ENCODE data around the gene FANCI.
"Not testable (repeated sequence)": the region's sequence is repeated elsewhere in the genome, so short reads cannot be mapped to it uniquely, and the experiment has no call there.

FANCI gene

DNA sequence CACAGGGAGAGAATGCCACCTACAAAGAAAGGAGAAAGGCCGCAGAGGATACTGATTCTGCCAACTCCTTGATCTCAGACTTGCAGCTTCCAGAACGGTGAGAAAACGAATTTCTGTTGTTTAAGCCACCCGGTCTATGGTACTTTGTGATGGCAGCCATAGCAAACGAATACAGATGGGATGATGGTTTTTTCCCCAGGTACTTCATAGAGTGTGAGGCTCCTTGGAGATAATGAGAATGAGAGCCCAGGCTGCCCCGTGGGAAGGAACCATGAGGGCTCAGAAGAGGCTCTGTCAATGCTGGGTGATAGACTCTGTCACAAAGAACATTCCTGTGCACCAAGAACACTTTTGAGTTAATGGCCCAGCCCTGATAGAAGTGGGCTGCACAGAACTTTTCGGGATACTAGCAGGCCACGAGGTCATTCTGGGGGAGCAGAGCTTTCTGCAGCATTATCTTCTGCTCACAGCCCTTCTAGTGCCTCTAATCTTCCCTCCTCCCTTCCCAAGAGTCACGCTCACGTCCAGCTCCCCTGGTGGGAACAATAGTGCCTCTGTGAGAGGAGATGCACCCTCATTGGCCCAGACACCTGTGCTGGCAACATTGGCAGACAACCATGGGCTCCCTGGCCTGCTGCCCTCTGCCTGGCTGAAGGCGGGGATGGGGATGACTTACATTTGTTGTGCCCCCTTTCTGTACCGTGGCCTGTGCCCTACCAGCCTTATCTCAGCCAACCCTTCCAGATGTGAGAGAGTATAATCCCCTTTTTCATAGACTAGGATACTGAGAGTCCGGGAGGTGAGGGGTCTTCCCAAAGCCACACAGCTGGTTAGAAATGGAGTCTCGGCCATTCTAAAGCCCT, 17.2 kb upstream of the FANCI start:
- DNase-seq = no peak

DNA sequence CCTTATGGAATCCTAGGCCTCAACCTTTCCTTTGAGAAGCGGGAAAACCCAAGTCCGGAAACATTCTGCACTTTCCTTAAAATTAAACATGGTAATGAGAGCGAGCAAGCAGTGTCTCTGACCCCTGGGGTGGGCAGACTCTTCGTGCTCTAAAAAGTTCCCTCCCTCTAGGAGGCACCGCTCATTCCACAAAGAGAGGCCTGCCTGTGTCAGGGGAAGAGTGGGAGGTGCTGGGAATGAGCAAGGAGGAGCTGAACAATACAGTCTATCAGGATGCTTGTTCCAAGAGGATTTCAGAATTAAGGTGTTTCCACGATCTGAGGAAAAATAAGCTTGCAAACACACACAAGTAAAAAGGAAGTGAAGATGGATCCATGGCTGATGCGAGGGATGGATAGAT, 16.4 kb upstream of the FANCI start:
- no peak for DNase-seq

DNA sequence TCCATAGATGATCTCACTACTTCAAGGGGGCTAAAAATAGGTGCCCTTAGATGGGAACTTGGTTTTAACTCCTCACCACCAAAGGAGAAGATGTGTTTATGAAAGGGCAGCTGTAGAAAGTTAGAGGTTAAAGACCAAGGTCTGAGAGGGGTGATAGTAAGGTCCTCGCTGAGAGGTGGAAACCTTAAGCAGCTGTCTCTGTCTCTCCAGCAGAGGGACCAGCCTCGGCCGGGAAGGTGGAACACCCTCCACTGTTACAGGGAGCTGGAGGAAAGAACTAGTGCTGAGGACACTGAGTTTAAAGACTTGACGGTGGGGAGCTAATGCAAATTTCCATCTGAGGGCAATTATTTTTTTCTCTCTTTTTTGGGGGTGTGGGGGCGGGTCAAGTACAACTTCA, 13.5 kb upstream of the FANCI start:
- DNase-seq = no peak

DNA sequence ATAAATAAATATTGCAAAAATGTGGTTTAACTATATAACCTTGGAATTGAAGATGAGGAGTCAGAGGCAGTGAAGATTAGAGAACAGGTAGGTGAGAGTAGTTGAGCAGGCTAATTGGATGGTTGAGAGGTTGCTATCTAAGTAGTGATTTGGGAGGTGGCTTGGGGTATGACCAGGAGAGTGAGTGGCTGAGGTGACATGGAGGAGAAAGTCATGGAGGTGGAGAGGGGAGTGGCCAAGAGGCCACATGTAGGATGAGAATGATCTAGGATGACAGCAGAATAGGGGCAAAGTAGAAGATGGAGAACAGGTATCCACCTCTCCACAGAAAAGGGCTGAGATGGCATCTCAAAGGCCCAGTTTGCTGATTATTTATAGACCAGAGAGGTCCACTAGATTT, 11.9 kb upstream of the FANCI start:
- no peak for DNase-seq

DNA sequence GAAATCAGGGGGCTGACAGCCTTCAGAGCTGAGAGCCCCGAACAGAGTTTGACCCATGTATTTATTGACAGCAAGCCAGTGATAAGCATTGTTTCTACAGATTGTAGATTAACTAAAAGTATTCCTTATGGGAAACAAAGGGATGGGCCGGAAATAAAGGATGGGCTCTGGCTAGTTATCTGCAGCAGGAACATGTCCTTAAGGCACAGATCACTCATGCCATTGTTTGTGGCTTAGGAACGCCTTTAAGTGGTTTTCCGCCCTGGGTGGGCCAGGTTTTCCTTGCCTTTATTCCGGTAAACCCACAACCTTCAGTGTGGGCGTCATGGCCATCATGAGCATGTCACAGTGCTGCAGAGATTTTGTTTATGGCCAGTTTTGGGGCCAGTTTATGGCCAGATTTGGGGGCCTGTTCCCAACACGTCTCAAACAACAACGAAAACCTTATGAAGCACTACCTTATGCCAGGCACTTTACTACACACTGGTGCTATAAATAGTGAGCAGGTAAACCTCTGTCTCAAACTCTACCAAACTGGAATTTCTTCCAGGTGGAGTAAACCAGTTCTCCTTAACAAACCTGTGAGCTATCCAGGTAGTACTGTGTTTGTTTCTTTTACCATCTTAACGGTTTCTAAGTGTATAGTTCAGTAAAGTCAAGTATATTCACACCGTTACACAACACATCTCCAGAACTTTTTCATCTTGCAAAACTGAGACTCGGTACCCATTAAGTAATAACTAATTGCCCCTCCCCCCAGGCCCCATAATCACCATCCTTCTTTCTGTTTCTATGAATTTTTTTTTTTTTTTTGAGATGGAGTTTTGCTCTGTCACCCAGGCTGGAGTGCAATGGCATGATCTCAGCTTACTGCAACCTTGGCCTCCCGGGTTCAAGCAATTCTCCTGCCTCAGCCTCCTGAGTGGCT, 3.6 kb upstream of the FANCI start:
- DNase-seq = not testable (repeated sequence)

DNA sequence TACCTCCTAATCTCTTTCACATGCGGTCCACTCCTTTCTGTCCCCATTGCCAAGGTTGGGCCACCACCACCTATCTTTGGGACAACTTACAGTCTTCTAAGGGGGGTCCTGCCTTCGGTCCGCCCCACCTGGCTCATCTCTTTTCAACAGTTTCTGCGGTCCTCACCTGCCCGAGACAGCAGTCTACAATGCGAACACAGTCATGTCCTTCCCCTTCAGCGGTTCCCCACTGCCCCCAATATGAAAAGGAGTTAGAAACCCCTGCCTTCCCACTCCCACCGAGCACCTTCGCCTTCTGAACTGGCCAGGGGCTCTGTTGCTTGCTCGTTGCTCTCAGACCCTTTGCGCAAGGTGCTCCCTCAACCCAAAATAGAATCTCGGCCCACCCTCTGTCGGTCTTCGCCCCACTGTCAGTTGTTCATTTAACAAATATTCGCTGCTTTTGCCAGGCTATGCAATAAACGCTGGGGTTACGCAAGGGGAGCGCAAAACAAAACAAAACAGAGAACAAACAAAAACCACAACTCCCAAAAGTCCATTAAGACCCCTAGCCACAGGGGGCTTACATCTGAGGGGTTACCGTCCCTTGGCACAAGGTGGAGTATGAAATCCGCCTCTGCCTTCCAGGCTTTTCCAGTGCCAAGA, 611 bp upstream of the FANCI start:
- no peak for DNase-seq

DNA sequence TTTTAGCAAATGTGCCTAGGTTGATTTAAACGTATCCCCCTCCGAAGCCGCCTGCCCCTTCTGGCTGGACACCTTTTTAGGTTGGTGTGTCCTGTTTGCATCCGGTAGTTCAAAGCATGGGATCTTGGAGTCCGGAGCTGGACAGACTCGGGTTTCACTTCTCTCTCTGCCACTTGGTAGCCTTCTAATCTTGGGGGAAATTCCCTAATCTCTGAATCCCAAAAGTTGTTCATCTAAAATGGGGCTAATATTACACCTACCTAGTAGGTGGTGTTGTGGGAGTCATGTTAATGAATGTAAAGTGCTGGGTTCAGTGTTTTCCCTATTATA, 760 bp downstream of the FANCI start:
- DNase-seq = no peak

DNA sequence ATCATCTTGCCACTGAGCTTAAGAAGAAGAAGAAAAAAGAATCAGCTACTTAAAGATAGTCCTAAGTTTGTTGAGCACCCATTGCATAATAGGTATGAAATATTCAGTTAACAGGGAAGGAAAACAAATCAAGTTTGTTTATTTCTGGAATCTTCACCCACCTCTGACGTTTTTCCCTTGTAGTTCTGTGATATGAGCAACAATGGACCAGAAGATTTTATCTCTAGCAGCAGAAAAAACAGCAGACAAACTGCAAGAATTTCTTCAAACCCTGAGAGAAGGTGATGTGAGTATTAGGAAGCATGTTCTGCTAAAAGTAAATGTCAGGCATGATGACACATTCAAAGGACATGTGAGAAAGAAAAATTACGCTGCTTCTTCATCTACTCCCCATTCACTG, 3.7 kb downstream of the FANCI start:
- no peak for DNase-seq

DNA sequence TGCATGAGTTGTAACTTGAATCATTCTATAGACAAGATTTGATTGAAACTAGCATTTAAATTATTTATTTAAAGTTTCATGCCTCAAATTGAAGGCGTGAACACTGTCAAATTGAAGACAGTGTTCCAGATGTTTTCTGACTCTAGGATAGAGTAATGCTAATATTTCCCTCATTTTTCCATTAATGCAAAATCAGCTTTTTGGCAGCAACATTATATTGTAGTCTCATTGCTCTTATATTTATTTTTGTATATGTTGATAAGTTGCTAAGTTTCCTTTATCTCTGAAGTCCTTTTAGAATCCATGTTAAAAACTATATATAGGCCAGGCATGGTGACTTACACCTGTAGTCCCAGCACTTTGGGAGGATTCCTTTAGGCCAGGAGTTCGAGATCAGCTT, 4.8 kb downstream of the FANCI start:
- DNase-seq = no peak

DNA sequence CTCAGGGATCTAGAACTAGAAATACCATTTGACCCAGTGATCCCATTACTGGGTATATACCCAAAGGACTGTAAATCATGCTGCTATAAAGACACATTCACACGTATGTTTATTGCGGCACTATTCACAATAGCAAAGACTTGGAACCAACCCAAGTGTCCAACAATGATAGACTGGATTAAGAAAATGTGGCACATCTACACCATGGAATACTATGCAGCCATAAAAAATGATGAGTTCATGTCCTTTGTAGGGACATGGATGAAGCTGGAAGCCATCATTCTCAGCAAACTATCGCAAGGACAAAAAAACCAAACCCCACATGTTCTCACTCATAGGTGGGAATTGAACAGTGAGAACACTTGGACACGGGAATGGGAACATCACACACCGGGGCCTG, 6.4 kb downstream of the FANCI start:
- not testable (repeated sequence) for DNase-seq

DNA sequence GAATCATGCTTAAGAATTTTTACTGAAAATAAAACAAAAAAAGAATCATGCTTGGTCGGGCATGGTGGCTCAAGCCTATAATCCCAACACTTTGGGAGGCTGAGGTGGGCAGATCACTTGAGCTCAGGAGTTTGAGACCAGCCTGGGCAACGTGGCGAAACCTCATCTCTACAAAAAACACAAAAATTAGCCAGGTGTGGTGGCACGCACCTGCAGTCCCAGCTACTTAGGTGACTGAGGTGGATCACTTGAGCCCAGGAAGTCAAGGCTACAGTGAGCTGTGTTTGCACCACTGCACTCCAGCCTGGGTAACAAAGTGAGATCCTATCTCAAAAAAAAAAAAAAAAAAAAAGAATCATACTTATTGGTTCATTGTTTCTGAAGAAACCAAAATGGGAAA, 33.5 kb downstream of the FANCI start:
- not testable (repeated sequence) for DNase-seq

DNA sequence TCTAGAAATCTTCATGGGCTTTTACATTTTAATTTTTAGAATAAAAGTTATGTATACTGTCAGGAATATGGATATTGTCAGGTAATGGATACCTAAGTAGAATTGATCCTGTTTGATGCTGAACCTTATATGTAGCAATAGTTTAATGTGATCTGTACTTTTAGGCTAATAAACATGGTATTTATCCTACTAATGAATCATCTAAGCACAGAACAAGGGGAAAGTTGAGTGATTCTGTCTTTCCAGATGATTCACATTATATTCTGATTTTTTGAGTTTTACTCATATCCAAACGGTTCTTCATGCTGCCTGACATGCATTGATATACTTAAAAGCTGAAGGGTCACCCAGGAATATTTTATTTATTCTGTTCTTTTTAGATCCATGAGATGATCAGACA, 34.5 kb downstream of the FANCI start:
- DNase-seq = no peak

DNA sequence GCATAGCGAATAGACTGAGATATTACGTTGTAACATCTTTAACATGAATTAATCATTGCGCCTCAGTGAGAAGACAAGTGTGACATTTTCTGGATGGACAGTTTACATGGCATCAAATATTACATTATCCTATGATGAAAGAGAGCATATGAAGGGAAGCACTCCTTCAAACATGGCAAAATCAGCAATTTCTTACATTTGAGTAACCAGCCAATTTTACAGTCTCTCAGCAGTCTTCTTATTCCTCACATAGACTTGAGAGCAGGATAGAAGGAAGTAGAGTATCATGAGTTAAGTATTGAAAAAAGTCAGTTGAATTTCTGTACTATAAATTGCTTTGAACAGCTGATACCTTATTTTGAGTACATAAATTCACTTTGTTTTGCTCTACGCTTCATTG, 38.9 kb downstream of the FANCI start:
- DNase-seq = no peak

DNA sequence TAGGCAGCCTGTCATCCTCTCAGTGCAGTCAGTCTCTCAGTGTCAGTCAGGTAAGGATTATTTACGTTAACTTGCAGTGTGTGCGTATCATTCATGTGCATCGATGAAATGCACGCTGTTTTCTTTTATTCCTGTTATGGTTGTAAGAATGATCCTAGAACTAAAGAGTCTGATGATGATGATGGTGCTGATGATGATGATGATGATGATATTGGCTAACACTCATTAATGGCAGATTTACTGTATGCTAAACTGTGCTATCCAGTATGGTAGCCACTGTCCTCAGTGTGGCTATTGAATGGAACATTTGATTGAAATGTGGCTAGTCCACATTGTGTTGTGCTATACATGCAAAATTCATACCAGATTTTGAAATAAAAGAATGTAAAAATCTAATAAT, 39.4 kb downstream of the FANCI start:
- DNase-seq = no peak

DNA sequence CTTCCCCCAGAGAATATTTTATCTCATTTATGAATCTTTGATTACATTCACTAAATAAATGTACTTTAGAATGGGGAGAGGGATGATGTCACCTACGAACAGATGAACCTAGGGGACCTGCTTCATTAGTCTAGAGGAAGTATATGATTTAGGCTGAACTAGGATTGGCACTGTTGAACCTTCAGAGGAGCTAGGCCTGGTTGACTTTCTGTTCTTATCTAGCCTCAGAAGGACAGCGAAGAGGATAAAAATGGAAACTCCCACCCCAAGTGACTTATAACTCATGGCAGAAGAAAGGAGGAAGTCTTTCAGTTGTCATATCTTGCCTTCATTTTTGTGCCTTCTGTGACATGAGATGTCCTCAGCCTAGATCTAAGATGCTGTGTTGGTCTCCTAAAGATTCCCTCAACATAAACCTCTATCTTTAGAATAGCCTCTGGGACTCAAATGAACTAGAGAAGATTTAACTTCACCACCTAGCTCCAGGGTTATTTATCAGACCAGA, 48.2 kb downstream of the FANCI start:
- no peak for DNase-seq

DNA sequence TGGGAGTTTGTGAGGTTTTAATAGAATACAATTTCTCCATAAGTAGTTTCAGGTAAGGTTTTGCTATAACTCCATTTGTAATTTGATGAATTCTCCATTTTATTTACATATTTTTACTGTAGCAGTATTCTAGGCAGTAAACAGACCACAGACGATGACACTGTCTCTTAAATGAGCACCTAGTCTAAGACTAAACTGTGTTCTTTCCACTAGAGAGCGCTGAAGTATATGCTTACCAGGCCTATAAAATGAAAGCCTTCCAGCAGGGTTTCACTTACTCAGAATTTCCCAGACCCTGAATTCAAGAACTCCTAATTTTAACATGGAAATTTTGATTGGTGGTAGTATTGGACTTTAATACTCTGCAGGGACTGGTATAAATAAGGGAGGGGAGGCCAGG, 49.2 kb downstream of the FANCI start:
- no peak for DNase-seq

DNA sequence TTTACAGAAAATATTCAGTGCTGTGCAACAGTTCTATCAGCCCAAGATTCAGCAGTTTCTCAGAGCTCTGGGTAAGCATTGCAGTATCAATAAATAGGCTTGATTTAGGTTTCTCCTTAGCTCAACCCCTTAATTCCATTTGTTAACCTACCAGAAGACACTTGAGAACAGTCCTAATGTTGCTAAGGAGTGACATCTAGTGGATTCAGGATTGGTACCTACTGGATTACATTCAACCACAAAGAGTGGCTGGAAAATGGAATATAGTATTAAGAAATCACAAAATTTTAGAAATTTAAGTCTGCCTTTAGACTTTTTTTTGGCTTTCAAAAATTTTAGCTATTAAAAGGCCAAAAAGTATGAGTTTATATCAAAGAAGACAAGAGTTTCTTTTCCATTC, 56.1 kb downstream of the FANCI start:
- DNase-seq = no peak

DNA sequence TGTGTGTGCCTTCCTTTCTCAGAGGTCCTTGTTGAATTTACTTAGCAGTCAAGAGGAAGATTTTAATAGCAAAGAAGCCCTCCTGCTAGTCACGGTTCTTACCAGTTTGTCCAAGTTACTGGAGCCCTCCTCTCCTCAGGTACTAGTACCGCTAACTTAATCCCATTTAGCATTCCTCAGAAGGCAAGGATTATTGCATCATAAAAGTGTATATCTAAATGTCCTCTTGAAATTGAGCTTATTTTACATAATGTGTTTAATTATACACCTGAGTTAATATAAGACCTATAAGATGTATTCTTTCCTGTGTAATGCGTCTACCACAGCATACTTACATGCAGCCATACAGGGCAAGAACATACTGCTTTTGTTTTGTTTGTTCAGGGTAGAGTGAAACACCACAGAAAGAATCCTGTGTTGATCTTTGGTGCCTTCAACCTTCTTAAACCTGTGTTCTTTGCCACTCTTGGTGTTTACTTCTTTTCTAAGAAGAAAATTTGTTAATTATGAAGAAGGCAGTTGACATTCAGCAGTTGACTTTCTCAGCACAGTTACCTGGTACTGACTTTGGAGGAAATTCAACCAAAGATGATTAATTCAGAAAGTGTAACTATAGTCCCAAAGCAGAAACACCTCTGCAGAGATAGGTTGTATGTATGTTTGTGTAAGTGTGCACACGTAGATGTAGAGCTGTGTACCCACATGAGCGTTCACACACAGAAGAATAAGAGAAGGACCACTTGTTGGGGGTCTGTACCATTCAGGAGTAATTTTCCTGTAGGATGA, 57.7 kb downstream of the FANCI start:
- no peak for DNase-seq

DNA sequence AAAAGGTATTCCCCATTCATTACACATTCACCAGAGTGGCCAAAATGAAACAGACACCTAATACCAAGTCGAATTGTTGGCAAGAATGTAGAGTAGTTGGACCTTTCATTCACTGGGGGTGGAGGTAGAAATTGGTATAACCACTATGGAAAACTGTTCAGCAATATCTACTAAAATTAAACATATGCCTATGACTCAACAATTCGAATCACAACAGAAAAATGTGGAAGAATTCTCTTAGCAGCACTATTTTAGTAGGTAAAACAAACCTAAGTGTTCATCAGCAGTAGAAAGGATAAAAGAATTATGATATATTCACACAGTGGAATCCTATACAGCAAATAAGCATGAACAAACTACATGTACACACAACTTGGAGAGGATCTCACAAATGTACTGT, 60.2 kb downstream of the FANCI start:
- no peak for DNase-seq

DNA sequence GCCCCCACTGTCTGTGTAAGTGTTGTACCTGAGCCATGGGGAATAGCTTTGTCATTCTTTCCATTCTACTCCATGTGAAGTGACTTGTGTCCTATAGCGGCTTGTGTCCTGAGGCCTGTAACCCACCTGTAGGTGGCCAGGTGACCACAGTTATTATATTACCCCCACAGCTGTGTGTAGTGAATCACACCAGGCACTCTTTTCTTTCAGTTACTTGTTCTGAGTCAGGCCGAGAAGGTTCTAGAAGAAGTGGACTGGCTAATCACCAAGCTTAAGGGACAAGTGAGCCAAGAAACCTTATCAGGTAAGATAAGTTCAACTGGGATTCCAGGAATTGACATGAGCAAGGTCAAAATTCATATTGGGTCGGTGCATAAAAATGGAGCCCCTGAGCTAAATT, 61.6 kb downstream of the FANCI start:
- DNase-seq = no peak

DNA sequence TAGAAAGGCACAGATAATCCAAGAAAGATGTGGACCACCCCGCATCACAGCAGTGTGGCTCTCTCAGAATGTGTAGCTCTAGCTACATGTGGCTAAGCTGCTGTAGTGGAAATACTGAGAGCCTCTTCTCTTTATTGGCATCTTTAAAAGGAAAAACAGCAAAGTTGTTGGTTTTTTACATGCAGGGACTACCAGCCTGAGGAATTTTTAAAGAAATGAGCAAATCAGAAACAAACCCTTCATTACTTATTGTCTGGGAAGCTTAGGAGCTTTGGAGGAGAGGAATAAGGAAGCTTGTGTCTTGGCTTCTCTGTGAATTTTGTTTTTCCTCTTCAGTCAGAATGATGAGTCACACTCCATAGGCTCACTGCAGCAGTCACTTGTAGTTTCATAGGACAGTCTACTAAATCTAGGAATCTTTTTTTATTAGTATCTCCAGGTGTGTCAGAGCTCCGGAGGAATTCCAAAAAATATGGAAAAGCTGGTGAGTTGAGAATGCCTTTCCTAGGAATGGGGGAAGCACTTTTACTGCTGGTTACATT, 63.3 kb downstream of the FANCI start:
- no peak for DNase-seq

DNA sequence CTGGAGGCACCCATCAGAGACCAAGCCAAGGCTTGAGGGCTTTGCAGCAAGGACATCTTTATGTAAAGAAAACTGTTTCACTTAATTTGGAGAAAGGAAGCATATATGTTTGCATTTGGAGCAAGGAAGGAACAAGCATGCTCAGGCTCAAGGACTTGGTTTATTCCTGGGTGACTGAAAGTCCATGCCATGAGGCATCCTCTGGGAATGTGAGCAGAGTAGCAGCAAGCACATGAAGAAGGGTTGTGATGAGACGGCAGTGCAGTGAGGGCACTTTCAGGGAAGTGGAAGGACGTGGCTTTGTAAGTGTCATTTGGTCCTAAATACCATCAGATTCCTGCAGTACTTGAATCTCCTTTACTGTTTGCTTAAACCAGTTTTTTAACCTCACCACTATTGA, 64.0 kb downstream of the FANCI start:
- DNase-seq = no peak
